Measurements from ENCODE around the gene MEGF11.

- TF ChIP-seq CTCF (IDR thresholded peaks at IDR 0.05) = no peak
- no peak for TF ChIP-seq EZH2 (IDR thresholded peaks at IDR 0.05)
Measured at GRCh38 chr15:66156310-66156975, 97.1 kb downstream of the MEGF11 start.

Data from neural progenitor cell (in vitro differentiated cells).